GM18951 (cell line): Measurements from ENCODE around the gene FOXP1.

Source experiments
- POLR2A ChIP-seq: IDR thresholded peaks from 4 replicates; pipeline ENCODE4 v1.6.1; 2011; ENCODE audit warnings: mild to moderate bottlenecking; ENCODE audit not compliant: insufficient read length, insufficient read depth; ENCODE audit errors: extremely low read depth
- in situ Hi-C: fragments of 300-500 bp; cut with MboI; formaldehyde crosslinking; loops from one replicate; pipeline ENCODE4 v1.12.0; 2022; ENCODE audit warnings: low sequenced_read_pairs, mixed read lengths, inconsistent platforms; ENCODE audit not compliant: unreplicated experiment

FOXP1 gene

DNA sequence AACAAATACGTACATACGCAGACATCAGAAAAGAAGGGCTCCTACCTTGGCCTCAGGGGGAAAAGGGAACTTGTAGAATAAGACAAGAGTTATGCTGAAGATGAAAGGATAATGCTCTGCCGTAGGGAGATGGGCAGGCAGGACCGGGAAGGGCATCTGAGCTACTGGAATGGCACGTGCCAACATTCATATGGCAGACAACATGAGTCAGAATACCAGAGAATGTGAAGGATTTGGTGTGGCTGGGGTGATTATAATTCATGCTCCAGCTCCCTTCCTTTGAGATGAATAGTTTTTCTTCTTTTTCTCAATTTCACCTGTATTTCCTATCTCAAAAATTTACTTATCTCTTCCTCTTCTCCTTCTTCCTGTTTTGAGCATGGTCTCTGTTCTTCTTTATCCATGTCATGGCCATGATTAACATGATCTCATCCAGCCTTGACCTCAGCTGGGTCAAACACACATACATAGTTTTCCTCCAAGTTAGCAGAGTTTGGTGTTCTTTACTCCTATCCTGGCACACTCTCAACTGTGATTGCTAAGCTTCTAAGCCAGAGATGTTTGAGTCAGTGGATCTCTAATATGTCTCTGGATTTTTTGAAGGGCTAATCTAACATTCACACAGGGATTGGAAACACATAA is 507.0 kb downstream of the FOXP1 start:
- in situ Hi-C loops: no loop called here
- no peak for TF ChIP-seq POLR2A

GRCh38 chr3:71075494-71075893 is 508.0 kb downstream of the FOXP1 start:
- no peak for TF ChIP-seq POLR2A
- in situ Hi-C loops: no loop called here

DNA sequence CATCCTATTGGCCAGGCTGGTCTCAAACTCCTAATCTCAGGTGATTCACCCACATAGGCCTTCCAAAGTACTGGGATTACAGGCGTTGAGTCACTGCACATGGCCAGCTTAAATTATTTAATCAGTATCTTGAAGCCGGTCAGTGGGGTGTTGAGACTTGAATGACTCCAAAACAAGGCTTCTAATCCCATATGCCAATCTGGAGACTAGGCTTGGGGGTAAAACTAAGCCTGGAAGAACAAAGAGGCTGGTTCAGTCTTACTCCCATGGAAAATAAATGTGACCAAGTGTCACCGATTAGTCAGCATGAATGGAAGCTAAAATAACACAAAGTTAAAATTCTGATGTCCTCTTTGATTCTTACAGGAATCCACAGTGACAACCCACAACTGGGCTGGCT is 509.1 kb downstream of the FOXP1 start:
- in situ Hi-C loops: no loop called here
- TF ChIP-seq POLR2A: no peak

- in situ Hi-C loops: no loop called here
- no peak for TF ChIP-seq POLR2A
These were observed 510.5 kb downstream of the FOXP1 start for GRCh38 chr3:71072986-71073385.

DNA sequence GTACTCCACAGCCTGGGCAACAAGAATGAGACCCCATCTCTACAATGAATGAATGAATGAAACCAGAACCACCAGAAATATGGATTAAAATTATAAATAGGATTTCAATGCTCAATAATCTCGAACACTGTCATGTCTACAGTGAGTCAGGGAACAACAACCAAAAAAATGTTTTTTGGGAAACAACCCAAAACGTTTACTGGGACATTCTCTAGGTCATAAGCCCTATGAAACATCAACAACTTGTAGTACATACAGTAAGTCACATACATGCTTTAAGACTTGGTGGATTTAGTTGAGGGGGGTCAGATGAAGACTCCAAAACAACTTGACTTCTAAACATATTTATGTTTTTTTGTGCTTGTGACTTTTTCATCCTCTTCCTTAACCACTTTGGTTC is 511.2 kb downstream of the FOXP1 start:
- TF ChIP-seq POLR2A: no peak
- in situ Hi-C loops: no loop called here

DNA sequence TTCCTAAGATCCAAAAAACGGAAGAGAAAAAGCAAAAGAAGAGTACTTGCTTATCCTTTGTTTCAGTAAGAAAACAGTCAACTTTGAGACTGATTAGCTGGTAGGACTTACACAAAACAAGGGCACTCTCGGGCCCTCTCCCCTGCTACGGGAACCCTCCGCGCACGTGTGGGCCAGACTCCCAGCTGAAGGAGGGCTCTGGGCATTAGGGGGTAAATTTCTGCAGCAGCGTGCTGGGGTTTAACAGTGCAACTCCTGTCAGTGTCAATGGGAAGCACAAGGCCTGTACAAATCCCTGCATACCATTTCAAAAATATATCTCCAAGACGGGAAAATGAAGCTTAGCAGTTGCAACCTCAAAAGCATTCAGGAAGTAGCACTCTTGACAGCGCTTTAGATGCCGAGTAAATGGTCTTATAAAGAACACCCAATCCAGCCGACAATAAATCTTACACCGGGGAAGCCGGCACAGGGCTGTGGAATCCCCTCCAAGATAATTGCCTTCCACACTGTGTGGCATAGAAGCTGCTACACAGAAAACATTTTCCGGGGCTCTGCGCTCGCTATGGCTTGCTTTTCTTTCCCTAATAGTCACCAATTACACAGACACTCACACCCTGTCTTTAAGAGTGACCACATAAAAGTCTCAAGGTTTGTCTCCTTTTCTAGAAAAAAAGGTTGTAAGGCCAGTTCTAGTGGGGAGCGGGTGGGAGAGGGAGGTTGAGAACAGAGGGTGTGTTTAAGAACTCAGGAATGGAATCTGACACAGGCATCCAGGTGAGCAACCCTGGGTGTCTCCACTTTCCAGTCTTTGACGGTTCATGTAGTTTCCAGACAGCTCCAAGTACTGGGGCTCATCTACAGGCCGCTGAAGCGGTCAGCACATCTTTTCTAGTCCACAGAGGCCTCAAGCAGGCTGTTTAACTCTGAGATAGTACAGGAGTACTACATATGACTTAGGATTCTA is 512.7 kb downstream of the FOXP1 start:
- in situ Hi-C loops: no loop called here

GRCh38 chr3:71069797-71070196 is 513.7 kb downstream of the FOXP1 start:
- no peak for TF ChIP-seq POLR2A
- in situ Hi-C loops: no loop called here

More for the DNA sequence above, 512.7 kb downstream of the FOXP1 start:
- no peak for TF ChIP-seq POLR2A

GRCh38 chr3:71067977-71068654 is 515.4 kb downstream of the FOXP1 start:
- in situ Hi-C loops: no loop called here
- no peak for TF ChIP-seq POLR2A

- no peak for TF ChIP-seq POLR2A
- in situ Hi-C loops: no loop called here
These were observed 516.7 kb downstream of the FOXP1 start for GRCh38 chr3:71066849-71067261.

DNA sequence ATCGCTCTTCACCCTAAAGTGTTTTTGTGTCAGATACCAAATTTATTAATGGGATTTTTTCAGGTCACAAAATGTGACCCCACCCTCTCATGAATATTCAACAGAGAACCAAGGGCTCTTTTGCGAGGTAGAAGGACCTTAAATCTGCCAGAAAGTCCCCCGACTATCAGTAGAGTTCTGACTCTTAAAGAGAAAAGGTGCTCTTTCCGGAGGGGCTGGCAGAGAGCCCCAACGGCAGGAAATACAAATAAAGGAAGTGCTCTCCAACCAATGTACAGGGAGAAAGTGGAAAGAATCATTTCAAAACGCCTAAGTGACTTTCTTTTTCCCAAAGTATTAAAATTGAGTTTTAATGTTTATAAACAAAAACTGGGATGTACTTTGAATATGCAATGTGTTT is 517.2 kb downstream of the FOXP1 start:
- in situ Hi-C loops: no loop called here

DNA sequence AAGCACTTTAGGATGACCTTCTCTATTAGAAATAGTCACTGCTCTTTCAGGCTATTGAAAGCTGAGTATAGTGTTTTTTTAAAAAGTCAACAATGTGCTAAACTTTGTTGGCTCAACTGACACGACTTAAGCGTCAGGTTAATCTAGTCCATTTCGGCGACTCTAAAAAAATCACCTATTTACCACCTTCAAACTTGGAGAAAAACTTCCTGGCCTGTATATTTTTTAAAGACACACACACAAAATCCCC is 517.8 kb downstream of the FOXP1 start:
- in situ Hi-C loops: no loop called here
- TF ChIP-seq POLR2A: no peak

More for the DNA sequence above, 517.2 kb downstream of the FOXP1 start:
- TF ChIP-seq POLR2A: no peak

- no peak for TF ChIP-seq POLR2A
- in situ Hi-C loops: no loop called here
These were observed 518.4 kb downstream of the FOXP1 start for GRCh38 chr3:71064956-71065763.
